Breast epithelium (tissue), 3 donors: Measurements from ENCODE around the gene SPHKAP.

Experiments
- POLR2AphosphoS5 ChIP-seq, 3 donors: sonication (generic); formaldehyde crosslinking; IDR thresholded peaks; one replicate each; pipeline ENCODE4 v1.6.1; 2017; ENCODE audit warnings: antibody characterized with exemption in 3 of 3
- TF ChIP-seq, protein P1 (sequence below), 3 donors: fragments of 450-650 bp; IDR thresholded peaks; one replicate each; pipeline ENCODE4 v1.5.1; 2016 to 2017; ENCODE audit warnings: antibody characterized with exemption in 3 of 3, mild to moderate bottlenecking in 3 of 3, moderate library complexity in 3 of 3

DNA sequence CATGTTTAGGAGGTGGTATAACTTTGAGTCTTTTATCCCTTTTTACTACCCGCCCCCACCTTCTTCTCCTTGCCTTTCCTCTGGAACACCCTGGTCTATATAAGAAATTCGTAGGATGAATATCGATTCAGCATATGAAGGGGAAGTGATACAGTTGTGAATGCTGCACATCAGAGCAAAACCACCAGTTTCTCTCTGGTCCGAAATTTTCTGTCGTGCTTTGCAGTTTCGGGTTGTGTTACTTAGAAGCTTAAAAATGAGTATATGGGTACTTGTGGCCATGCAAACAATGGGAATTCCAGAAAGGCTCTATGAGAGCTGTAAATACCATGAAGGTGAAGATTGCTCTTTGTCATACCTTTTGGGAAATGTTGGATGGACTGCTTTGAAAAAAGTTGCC is 249.5 kb downstream of the SPHKAP start:
- TF ChIP-seq, protein P1, sequence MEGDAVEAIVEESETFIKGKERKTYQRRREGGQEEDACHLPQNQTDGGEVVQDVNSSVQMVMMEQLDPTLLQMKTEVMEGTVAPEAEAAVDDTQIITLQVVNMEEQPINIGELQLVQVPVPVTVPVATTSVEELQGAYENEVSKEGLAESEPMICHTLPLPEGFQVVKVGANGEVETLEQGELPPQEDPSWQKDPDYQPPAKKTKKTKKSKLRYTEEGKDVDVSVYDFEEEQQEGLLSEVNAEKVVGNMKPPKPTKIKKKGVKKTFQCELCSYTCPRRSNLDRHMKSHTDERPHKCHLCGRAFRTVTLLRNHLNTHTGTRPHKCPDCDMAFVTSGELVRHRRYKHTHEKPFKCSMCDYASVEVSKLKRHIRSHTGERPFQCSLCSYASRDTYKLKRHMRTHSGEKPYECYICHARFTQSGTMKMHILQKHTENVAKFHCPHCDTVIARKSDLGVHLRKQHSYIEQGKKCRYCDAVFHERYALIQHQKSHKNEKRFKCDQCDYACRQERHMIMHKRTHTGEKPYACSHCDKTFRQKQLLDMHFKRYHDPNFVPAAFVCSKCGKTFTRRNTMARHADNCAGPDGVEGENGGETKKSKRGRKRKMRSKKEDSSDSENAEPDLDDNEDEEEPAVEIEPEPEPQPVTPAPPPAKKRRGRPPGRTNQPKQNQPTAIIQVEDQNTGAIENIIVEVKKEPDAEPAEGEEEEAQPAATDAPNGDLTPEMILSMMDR (IDR thresholded peaks at IDR 0.05), result no peak
- TF ChIP-seq POLR2AphosphoS5 (IDR thresholded peaks at IDR 0.05), result no peak
